ENCODE measurements around the gene EGFLAM.

Gene EGFLAM

GRCh38 chr5:38346593-38346992 is 88.2 kb downstream of the EGFLAM start:
- Histone ChIP-seq H3K9me3 (no peaks in the 10 kb centered on the region), H3K4me1 (peaks cover 8% of the 10 kb centered on the region; the same call in 1 of the 2 replicates), H3K36me3 (no peaks in the 10 kb centered on the region), H3K4me3 (ENCODE audit: low read depth, low read length) (no peak overlapping the region), H3K27me3 (no peaks in the 10 kb centered on the region)
- no peak for TF ChIP-seq CTCF (IDR thresholded peaks at IDR 0.05; ENCODE audit: low read depth, low read length)
- DNase-seq, result no peak

- no peaks in the 10 kb centered on the region for H3K9me3 ChIP-seq
- TF ChIP-seq CTCF (IDR thresholded peaks at IDR 0.05; ENCODE audit: low read depth, low read length), result no peak
- no peak for DNase-seq
- H3K4me1 ChIP-seq, result peaks cover 4% of the 10 kb centered on the region; the same call in 1 of the 2 replicates
- H3K27me3 ChIP-seq, result no peaks in the 10 kb centered on the region
- no peak overlapping the region for H3K4me3 ChIP-seq (ENCODE audit: low read depth, low read length)
- no peaks in the 10 kb centered on the region for H3K36me3 ChIP-seq
These were observed 88.8 kb downstream of the EGFLAM start for GRCh38 chr5:38347040-38347763.

- no peak for TF ChIP-seq CTCF (IDR thresholded peaks at IDR 0.05; ENCODE audit: low read depth, low read length)
- Histone ChIP-seq H3K4me3 (ENCODE audit: low read depth, low read length) (no peak overlapping the region), H3K4me1 (no peaks in the 10 kb centered on the region), H3K27me3 (no peaks in the 10 kb centered on the region), H3K9me3 (no peaks in the 10 kb centered on the region), H3K36me3 (no peaks in the 10 kb centered on the region)
- no peak for DNase-seq
These were observed 89.5 kb downstream of the EGFLAM start for GRCh38 chr5:38347896-38348295.

- DNase-seq, result no peak
- Histone ChIP-seq H3K4me3 (ENCODE audit: low read depth, low read length) (no peak overlapping the region), H3K27me3 (no peaks in the 10 kb centered on the region; the same call in 1 of the 2 replicates), H3K36me3 (no peaks in the 10 kb centered on the region), H3K9me3 (no peaks in the 10 kb centered on the region), H3K4me1 (no peaks in the 10 kb centered on the region)
- TF ChIP-seq CTCF (IDR thresholded peaks at IDR 0.05; ENCODE audit: low read depth, low read length), result no peak
These were observed 102.1 kb downstream of the EGFLAM start for GRCh38 chr5:38360323-38361061.

- no peaks in the 10 kb centered on the region; the same call in 1 of the 2 replicates for H3K27me3 ChIP-seq
These were observed 104.4 kb downstream of the EGFLAM start for GRCh38 chr5:38362713-38363112.

More at GRCh38 chr5:38362713-38363112, 104.4 kb downstream of the EGFLAM start:
- DNase-seq, result no peak
- Histone ChIP-seq H3K4me1 (no peaks in the 10 kb centered on the region), H3K9me3 (no peaks in the 10 kb centered on the region), H3K4me3 (ENCODE audit: low read depth, low read length) (no peak overlapping the region), H3K36me3 (no peaks in the 10 kb centered on the region)
- TF ChIP-seq CTCF (IDR thresholded peaks at IDR 0.05; ENCODE audit: low read depth, low read length), result no peak
